ENCODE measurements around the gene MAPK4.
"Not testable (repeated sequence)": the region's sequence is repeated elsewhere in the genome, so short reads cannot be mapped to it uniquely, and the experiment has no call there.

The MAPK4 gene

GRCh38 chr18:50559752-50560680, at the start of gene MAPK4:
Gene MAPK4 (plus strand): TSS chr18:50560087. CDS start chr18:50663959, 103,872 bp downstream.
- H3K4me3 ChIP-seq (replicated peaks; ENCODE audit: low read depth, low read length), result peak within 1 kb of the TSS; percentile 32
- DNase-seq (ENCODE audit: extremely low read depth, low read depth), result no peak
- no peak for TF ChIP-seq CTCF (IDR thresholded peaks at IDR 0.05; ENCODE audit: low read depth, low read length, missing control alignments)

GRCh38 chr18:50517277-50517676, 42.6 kb upstream of the MAPK4 start:
- H3K4me3 ChIP-seq (replicated peaks; ENCODE audit: low read depth, low read length); DNase-seq (ENCODE audit: extremely low read depth, low read depth): not testable (repeated sequence)

- no peak for DNase-seq (ENCODE audit: extremely low read depth, low read depth)
- no peak for TF ChIP-seq CTCF (IDR thresholded peaks at IDR 0.05; ENCODE audit: low read depth, low read length, missing control alignments)
- no peak overlapping the region for H3K4me3 ChIP-seq (replicated peaks; ENCODE audit: low read depth, low read length)
Measured at GRCh38 chr18:50518787-50519546, 40.9 kb upstream of the MAPK4 start.

GRCh38 chr18:50523165-50523564, 36.7 kb upstream of the MAPK4 start:
- no peak for TF ChIP-seq CTCF (IDR thresholded peaks at IDR 0.05; ENCODE audit: low read depth, low read length, missing control alignments)
- no peak for DNase-seq (ENCODE audit: extremely low read depth, low read depth)
- H3K4me3 ChIP-seq (replicated peaks; ENCODE audit: low read depth, low read length), result no peak overlapping the region

GRCh38 chr18:50527636-50528307, 32.1 kb upstream of the MAPK4 start:
- no peak overlapping the region for H3K4me3 ChIP-seq (replicated peaks; ENCODE audit: low read depth, low read length)

GRCh38 chr18:50528806-50529205, 31.1 kb upstream of the MAPK4 start:
- no peak for DNase-seq (ENCODE audit: extremely low read depth, low read depth)
- TF ChIP-seq CTCF (IDR thresholded peaks at IDR 0.05; ENCODE audit: low read depth, low read length, missing control alignments), result no peak
- H3K4me3 ChIP-seq (replicated peaks; ENCODE audit: low read depth, low read length), result no peak overlapping the region

More at GRCh38 chr18:50527636-50528307, 32.1 kb upstream of the MAPK4 start:
- no peak for DNase-seq (ENCODE audit: extremely low read depth, low read depth)
- TF ChIP-seq CTCF (IDR thresholded peaks at IDR 0.05; ENCODE audit: low read depth, low read length, missing control alignments), result no peak

GRCh38 chr18:50533822-50534221, 26.1 kb upstream of the MAPK4 start:
- DNase-seq (ENCODE audit: extremely low read depth, low read depth); H3K4me3 ChIP-seq (replicated peaks; ENCODE audit: low read depth, low read length): not testable (repeated sequence)

- H3K4me3 ChIP-seq (replicated peaks; ENCODE audit: low read depth, low read length); DNase-seq (ENCODE audit: extremely low read depth, low read depth): not testable (repeated sequence)
Measured at GRCh38 chr18:50544476-50544875, 15.4 kb upstream of the MAPK4 start.

Data from HFF-Myc (cell line).